IPS DF 4.7 (cell line): ENCODE measurements around the gene CAB39.

Experiments
- DNase-seq: peaks from one replicate; pipeline ENCODE4 v3.0.0-alpha.2; 2013; ENCODE audit warnings: low spot score; ENCODE audit errors: extremely low read depth

CAB39 gene

DNA sequence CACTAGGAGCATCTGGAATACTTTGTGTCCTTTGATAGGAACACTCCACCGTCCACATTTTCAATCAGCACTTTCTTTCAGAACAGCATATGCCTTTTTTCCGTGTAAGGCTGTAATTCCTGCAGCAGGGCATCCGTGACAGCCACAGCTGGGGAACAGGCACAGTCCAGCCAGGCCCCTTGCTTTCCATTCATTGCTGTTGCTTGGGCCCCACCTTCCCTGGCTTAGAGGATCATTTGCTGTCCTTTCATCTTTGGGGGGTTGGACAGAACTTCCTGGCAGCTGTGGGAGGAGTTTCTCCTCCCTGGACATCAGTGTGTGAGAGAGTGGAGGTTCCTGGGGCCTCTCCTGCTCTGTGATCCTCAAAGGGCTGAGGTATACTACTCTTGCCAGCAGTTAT lies 102.4 kb downstream of the CAB39 start:
- DNase-seq: no peak

DNA sequence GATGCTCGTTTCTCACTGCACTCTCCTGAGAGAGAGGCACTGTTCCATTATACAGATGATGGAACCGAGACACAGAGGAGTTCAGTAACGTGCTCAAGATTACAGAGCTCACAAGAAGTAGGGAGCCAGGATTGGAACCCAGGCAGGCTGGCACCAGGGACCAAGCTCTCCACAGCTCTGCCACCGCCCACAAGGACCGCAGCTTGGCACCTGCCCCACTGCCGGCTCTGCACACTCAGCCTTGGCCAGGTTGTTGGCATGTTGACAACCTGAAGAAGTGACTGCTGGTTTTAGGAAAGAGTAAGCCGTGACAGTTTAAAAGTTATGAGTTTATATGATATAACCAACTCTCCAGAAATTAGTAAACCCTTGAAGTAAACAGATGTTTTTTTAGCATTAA lies 104.1 kb downstream of the CAB39 start:
- no peak for DNase-seq

DNA sequence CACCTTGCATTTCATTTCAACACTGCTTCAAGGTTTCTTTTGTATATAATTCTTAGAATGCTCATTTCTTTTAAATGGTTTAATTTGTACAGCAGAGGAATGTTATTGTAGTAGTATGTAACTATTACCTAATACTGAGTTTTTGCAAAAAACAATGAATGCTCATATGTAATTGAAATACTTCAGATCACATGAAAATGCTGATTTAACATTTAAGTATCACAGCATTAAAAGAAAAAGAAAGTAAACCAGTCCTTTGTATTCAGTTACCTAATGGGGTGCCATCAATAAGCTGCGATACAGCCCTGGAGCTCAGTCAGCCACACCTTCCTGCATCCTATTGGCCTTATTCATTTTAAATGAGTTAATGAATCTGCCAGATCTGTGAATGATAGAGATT lies 106.8 kb downstream of the CAB39 start:
- no peak for DNase-seq

DNA sequence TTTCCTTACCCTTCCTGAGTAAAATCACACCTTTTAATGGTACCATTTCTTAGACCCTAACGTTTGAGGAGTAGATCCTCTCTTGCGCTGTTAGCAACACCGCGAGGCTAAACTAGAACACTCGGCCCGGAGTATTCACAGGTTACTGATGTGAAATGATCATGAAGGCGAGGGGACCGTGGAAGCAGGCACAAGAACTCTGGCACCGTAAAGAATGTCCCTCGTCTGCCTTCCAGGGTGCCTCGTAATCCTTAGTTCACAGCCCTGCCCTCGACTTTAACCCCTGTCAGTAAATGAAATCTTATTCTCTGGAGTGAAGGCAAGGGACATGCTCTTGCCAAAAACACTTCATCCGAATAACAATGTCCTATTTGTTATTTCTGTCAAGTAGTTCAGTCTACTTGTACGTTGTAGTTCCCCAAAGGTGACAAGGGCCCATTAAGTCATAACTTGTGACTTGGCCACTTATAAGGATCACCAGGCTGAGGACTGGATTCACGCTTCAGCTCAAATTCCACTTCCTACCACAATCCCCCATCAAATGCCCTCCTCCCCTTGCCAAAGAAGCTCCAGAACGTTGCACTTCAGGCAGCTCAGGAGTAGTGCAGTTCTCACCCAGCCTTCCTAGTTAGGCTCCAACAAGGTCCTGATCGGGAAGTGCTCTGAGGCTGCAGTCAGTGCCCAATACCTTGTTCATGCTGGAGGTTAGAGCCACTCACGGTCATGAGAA lies 108.8 kb downstream of the CAB39 start:
- DNase-seq: no peak

DNA sequence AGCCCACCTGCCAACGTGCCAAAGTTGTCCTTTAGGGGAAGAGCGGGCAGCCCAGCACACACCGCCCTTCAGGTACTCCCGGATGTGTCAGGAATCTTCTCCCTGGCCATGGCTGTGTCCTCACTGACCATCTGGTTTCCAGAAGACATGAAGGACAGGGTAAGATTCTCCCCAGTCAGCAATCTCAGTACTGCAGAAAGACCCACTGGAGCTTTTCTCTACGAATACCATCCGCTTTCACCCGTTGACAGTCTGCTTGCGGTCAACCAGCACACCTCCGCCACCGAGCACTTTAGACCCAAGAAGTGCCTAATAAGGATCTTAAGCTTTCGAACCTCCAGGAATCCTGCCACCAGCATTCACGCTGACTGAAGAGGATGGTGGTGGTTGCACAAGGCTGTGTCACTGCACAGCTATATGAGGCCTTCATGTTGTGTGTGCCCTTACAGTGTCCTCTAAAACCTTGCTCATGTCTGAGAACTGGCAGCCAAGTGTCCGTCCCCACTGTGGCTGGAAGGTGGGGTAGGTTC lies 109.4 kb downstream of the CAB39 start:
- no peak for DNase-seq

DNA sequence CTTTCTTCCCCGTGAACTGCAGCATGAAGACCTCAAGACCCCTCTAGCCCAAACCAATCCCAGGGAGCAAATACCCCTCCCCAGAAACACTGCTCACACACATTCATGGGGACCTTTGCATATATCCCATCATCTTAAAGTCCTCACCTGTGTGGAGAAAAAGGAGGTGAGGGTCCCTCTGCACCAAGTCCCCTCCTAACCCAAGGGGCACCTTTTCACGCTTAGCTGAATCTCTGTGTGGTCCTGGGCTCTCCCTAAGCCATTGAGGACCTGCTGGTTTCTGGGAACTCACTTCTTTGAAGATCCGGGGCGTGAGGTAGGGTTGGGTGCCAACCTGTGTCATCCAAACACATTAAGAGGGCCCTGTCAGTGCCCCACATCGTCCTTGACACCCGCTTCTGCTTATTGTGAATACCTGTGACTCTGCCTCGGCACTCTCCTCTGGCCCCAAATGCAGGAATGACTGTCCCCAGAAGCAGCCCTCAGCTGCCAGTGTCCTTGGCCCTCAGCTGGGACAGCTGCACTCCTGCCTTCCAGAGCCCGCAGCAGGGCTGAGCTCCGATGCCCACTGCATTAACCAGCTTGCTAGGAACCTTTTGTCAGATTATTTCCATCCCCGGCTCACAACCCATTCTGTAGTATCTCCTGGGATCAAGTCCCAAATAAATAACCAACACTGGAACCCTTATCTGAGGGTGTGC lies 110.8 kb downstream of the CAB39 start:
- no peak for DNase-seq

DNA sequence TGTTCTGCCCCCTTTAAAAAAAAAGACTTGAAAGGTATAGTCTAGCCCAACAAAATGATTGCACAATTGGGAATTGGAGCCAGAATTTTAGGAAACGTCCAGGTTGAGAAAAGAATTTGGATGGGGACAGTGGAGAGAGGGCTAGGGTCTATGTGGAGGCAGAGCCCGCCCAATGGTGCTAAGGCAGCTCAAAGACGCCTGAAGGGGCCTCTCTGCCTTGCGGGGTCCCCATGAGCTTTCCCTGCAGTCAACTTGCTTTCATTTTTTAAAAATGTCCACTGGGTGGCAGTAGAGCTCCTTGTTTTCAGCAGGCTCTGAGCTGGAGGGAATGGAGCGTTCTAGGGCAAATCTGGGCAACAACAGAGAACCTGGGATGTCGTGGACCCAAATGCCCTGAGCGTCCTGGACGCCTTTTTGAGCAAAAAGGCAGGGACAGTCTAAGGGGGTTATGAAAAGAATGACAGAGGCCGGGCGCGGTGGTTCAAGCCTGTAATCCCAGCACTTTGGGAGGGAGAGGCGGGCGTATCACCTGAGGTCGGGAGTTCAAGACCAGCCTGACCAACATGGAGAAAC lies 111.8 kb downstream of the CAB39 start:
- DNase-seq: peak; percentile 86

DNA sequence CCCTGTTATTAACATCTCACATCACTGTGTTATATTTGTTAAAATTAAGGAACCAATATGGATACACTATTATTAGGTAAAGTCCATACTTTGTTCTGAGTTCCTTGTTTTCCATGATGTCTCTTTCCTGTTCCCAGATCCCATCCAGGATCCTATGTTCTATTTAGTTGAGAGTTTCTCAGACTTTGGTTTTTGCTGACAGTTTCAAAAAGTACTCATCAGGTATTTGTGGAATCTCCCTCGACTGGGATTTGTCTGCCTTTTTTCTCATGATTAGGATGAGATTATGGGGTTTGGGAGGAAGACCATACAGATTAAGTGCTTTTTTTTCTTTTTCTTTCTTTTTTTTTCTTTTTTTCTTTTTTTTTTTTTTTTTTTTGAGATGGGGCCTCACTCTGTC lies 112.7 kb downstream of the CAB39 start:
- DNase-seq: no peak

DNA sequence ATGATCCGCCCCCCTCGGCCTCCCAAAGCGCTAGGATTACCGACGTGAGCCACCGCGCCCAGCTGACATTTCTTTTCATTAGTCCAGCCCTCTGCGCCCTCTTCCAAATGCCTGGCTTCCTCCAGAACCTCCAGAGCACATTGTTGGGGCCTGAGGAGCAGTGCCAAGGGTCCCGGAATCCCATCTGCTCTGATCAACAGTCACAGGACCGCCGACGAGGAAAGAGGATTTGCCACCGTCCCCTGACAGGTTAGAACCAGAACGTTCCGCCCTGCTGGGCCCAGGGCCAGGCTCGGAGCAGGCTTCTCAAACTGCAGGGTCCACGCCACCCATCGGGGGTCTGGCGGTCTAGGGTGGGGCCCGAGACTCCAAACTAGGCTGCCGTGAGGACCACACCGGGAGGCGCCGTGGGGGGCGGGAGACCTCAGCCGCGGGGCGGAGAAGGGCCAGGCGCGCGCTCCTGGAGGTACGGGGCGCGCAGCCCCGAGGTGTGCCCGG lies 115.2 kb downstream of the CAB39 start:
- no peak for DNase-seq

DNA sequence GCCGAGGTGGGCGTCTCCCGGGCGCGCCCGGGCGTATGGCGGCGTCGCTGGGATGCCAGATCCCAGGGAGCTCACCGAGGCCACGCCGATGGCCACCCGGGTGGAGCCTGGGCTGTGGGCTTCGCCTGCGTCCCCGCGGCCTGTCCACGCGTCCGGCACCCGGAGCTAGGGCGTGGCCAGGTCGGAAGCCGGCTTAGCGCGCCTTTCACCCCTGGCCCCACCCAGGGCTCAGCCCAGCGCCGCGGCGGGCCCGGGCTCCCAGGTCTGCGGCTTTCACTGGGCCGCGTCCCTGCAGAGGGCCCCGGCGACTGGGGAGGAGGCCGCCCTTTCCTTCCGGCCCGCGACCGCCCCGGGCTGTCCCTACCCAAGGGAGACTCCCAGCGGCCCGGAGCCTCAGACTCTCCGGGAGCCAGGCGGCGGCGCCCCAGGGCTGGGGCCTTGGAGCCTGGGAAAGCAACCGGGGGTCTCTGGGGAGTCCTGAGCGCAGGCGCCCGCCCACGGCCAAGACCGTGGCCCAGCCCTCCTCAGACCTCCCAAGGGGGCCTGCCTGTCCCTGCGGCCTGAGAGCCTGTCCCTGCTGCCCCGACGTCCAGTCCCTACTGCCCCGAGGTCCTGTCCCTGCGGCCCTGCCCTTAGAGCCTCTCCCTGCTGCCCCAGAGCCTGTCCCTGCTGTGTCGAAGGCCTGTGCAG lies 115.8 kb downstream of the CAB39 start:
- no peak for DNase-seq

DNA sequence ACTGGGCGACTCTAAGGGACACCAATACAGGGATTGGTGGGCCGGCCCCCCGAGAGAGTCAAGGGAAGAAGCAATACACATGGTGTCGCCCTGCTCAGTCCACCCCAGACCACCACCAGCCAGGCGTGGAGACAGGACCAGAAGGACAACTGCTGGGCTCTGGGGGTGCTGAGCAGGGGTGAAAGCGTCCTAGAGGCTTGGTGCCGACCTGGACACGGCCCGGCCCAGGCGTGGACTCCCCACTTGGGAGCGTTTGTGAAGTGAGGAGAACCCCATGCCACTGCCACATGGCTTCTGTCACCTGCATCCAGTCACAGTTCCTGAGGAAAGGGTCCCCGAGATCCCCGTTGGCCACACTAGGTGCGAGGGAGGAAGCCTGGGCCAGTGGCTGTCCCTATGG lies 116.7 kb downstream of the CAB39 start:
- DNase-seq: no peak

DNA sequence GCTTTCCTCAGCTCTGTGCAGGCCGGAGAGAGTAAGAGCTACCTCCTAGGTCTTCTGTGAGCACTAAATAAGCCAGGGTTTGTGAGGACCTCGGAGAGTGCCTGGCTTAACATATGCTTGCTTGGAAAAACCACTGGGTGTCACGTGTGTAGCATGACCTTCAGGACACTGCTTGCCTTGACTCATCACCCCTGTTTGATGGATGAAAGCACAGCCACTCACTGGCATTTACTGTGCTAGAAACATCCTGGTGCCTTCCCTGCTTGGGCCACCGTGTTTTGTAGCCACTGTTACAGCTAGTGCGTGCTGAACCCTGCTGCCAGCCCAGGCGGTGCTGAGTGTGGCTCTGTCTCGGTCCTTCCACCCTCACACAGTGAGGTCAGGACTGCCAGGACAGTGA lies 117.3 kb downstream of the CAB39 start:
- no peak for DNase-seq

DNA sequence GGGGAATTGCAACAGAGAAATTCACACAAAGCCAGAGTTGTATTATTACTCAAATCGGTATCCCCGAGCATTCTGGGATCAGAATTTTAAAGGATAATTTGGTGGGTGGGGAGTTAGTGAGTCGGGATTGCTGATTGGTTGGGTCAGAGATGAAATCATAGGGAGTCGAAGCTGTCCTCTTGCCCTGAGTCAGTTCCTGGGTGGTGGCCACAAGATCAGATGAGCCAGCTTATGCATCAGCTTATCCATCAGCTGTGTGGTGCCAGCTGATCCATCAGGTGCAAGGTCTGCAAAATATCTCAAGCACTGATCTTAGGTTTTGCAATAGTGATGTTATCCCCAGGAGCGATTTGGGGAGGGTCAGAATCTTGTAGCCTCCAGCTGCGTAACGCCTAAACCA lies 117.8 kb downstream of the CAB39 start:
- no peak for DNase-seq

DNA sequence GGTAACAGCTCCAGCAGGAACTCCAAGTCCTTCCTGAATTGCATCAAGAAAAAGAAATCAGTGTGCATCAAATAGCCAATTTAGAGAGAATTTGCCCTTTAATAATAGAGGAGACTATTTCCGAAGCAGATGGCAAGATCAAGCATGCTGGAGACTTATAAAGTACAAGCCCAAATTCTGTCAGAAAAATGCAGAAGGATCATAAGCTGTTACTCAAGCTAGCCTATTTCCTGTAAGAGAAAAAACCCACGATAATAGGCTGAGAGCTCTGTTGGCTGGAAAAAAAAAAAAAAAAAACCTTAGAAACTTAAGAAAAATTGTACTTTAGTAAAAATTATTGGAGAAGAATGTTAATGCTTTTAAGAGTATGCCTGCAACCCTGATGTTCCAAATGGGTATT lies 127.7 kb downstream of the CAB39 start:
- DNase-seq: no peak

DNA sequence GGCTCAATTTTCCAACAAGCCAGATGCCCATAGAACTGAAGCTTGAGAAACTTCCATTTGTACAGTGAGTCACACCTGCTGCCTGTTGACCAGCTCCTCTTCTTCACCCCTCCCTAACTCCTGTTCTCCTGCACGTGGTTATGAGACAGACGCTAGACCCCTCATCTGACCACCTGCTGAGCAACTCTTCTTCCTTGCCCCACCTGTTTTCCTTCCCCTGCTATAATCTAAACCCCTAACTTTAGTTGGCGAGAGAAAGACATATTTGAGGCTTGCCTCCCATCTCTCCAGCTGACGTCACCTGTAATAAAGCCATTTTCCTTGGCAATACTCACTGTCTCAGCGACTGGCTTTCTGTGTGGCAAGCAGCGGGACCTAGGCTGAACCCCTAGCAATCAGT lies 129.8 kb downstream of the CAB39 start:
- no peak for DNase-seq

DNA sequence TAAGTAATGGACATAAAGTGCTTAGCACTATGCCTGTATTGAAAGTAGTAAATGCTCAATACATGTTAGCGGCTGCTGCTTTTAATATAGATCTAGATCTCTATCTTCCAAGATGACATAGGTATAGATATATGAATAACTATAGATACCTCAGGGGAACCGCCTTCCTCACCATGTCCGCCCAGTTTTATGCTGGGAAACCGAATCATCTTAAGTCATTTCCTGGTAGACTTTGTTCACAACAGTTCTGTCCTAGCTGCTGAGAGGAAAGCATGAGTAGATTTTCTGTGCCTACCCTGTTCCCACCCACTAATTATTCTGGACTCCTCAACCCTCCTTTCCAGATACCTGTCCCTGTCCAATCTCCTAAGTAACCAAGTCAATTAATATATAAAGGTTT lies 130.5 kb downstream of the CAB39 start:
- no peak for DNase-seq

DNA sequence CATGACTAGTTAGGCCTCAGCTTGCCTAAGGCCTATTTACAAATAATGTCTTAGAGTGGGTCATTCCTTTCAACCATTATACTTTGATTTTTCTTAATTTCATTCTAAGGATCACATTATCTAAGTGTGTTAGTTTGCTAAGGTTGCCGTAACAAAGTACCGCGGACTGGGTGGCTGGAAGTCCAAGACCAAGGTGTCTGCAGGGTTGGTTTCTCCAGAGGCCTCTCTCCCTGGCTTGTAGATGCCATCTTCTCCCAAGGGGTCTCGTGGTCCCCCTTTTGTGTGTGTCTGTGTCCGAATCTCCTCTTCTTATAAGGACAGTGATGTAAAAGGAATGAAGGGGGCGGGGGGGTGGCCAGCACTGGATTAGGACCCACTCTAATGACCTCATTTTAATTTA lies 133.7 kb downstream of the CAB39 start:
- no peak for DNase-seq

DNA sequence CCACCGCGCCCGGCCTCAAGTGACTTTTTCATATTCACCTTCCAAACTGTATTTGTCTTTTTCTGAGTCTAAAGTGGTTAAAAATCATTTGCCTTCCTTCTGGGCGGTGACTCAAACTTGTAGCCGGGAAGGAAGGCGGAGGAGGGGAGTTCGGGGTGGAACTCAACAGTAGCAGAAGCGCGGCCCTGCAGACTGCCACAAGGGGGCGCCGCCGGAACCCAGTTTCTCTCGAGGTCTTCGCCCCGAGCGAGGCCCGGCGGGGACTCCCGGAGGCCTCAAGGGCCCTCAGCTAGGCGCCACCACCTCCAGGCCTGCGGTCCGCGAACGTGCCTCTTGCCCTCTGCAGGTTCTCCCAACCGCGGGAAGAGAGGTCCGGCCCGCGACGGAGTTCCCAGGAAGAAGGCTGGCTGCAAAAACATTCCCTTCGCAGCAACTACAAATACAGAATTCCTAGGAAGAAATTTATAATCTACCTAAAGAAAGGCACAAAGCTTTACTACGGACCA lies 135.3 kb downstream of the CAB39 start:
- no peak for DNase-seq

DNA sequence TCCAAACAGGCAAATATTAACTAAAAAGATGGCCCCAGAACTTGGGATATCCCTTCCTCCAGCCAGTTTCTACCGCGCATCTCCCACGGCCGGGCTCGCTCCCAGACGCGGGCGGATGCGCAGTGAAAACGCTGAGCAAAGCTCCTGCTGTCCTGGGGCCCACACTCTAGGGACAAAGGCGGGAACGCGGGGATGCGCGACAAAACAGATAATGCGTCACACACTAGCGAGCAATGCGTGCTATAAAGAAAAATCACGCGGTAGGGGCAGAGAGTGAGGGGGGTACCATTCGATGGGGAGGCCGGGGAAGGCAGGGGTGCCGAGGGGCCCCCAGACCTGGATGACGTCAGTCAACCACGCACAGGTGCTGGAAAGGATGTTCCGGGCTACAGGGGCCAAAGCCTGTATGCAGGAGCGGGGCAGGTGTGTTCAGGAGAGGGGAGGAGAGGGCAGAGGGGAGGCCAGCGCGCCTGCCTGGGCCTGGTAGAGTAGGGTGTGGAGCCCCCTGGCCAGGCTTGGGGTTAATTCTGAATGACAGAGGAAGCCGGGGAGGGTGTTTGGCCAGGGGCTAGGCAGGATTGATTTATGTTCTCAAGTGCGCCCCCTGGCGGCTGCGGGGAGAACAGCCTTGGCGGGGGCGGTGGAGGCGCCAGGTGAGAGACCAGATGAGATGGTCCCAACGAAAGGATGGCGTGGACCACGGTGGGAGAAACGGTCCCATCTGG lies 137.2 kb downstream of the CAB39 start:
- no peak for DNase-seq

DNA sequence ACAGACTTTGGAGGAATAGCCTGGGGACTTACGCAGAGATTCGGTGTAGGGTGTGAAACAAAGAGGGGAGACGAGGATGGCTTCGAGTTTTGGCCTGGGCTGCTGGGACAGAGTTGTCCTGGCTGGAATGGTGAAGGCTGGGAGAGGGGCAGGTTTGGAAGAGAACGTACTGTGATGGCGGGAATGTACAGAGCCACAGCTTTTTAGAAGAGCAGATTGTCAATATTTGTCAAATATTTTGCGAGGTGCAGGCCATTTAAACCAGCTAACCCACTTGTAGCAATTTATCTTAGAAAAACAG lies 137.7 kb downstream of the CAB39 start:
- no peak for DNase-seq

DNA sequence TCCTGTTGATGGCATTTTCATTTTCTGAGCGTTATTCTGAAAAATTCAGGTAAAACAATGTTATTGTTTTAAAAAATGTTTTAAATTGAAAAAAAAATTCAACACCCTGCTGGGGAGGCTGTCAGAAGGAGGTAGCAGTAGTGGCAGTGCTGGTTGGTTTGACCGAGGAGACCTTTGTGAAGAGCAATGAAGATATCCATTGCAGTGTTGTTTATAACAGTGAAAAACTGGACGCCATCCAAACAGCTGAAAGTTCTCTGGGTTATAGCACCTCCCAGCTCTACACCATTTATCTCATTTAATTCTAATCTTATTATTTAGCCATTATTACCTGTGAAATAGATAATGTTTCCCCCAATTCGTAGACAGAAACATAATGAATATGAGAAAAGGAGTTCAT lies 139.5 kb downstream of the CAB39 start:
- DNase-seq: no peak
